OCI-LY1 (cell line): ENCODE data around the gene GRPEL1.

ENCODE experiments used
- EZH2 ChIP-seq: fragments of 200-600 bp; sonication (generic), shearing (Covaris generic); IDR thresholded peaks from 2 replicates; pipeline ENCODE4 v1.8.0; 2017; ENCODE audit warnings: borderline replicate concordance, mixed run types, mild to moderate bottlenecking, antibody characterized with exemption, low read length, moderate library complexity, mixed read lengths
- TF ChIP-seq, protein P1 (sequence below): fragments of 200-600 bp; sonication (generic), shearing (Covaris generic); IDR thresholded peaks from 2 replicates; pipeline ENCODE4 v1.5.1; 2017; ENCODE audit warnings: mild to moderate bottlenecking, antibody characterized with exemption, low read length, moderate library complexity, mixed read lengths

DNA sequence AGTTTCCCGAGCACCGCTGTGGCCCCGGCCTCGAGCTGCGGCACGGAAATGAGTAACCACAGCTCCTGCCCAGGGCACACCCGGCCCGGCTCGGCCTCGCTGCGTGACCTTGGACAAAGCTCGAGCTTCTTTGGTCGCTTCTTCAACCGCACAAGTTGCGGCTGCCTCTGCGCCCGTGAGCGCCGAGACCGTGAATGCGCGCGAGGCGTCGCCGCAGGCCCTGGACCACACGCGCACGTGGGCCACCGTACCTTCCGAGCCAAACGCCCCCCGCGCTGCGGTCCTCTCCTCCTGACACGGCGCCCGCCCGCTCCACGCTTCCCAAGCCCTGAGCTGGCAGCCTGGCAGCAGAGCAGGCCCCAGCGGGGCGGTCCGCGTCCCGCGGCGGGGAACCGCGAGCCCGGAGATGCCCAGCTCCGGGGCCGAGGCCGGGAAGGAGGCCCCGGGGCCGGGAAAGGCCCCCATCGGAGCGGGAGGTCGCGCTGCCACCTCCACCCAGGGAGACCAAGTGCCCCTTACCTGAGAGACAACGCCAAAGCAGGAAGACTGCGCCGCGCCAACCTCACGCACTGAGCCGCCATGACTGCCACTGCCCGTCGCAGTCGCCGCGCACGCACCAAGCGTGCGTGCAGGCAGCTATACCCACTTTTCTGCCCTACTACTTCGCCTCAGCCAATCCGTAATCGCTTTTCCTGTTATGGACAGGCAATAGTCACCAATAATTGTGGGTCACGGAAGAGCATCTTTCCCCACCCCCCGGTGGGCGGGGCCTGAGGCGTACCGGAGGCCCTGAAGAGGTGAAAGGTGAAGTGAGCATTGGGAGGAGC, at the start of gene GRPEL1:
- TF ChIP-seq, protein P1, sequence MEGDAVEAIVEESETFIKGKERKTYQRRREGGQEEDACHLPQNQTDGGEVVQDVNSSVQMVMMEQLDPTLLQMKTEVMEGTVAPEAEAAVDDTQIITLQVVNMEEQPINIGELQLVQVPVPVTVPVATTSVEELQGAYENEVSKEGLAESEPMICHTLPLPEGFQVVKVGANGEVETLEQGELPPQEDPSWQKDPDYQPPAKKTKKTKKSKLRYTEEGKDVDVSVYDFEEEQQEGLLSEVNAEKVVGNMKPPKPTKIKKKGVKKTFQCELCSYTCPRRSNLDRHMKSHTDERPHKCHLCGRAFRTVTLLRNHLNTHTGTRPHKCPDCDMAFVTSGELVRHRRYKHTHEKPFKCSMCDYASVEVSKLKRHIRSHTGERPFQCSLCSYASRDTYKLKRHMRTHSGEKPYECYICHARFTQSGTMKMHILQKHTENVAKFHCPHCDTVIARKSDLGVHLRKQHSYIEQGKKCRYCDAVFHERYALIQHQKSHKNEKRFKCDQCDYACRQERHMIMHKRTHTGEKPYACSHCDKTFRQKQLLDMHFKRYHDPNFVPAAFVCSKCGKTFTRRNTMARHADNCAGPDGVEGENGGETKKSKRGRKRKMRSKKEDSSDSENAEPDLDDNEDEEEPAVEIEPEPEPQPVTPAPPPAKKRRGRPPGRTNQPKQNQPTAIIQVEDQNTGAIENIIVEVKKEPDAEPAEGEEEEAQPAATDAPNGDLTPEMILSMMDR: no peak
- no peak for TF ChIP-seq EZH2
